Measurements from ENCODE around the gene FMO2.

- peak; percentile 95 for TF ChIP-seq CTCF (conservative IDR thresholded peaks at IDR 0.05)
- TF ChIP-seq ZFX (IDR thresholded peaks at IDR 0.05), result no peak
These were observed 3.5 kb downstream of the FMO2 start for GRCh38 chr1:171188388-171189266.
